Measurements from ENCODE around the gene PLPP7.
"Not testable (repeated sequence)": the region's sequence is repeated elsewhere in the genome, so short reads cannot be mapped to it uniquely, and the experiment has no call there.

PLPP7 gene

GRCh38 chr9:131289301-131290035, at the start of gene PLPP7:
Gene PLPP7, plus strand, starts transcription at chr9:131289723. Its CDS starts 275 bp downstream, at chr9:131289998.
- no peak for DNase-seq (ENCODE audit: low read depth in 2 of 2)

- no peak for DNase-seq (ENCODE audit: low read depth in 2 of 2)
These were observed 49.2 kb upstream of the PLPP7 start for GRCh38 chr9:131240047-131240921.

GRCh38 chr9:131244331-131244730, 45.2 kb upstream of the PLPP7 start:
- DNase-seq (ENCODE audit: low read depth in 2 of 2) = not testable (repeated sequence)

GRCh38 chr9:131246618-131247017, 42.9 kb upstream of the PLPP7 start:
- no peak for DNase-seq (ENCODE audit: low read depth in 2 of 2)

GRCh38 chr9:131252120-131252519, 37.4 kb upstream of the PLPP7 start:
- no peak for DNase-seq (ENCODE audit: low read depth in 2 of 2)

- no peak for DNase-seq (ENCODE audit: low read depth in 2 of 2)
These were observed 35.5 kb upstream of the PLPP7 start for GRCh38 chr9:131253891-131254491.

- no peak for DNase-seq (ENCODE audit: low read depth in 2 of 2)
These were observed 34.9 kb upstream of the PLPP7 start for GRCh38 chr9:131254626-131255025.

GRCh38 chr9:131255676-131256197, 33.8 kb upstream of the PLPP7 start:
- DNase-seq (ENCODE audit: low read depth in 2 of 2) = no peak

- DNase-seq (ENCODE audit: low read depth in 2 of 2) = no peak
These were observed 32.1 kb upstream of the PLPP7 start for GRCh38 chr9:131257266-131258025.

- no peak for DNase-seq (ENCODE audit: low read depth in 2 of 2)
These were observed 31.3 kb upstream of the PLPP7 start for GRCh38 chr9:131258186-131258585.

GRCh38 chr9:131258698-131259431, 30.7 kb upstream of the PLPP7 start:
- DNase-seq (ENCODE audit: low read depth in 2 of 2) = no peak

GRCh38 chr9:131259432-131259898, 30.1 kb upstream of the PLPP7 start:
- no peak for DNase-seq (ENCODE audit: low read depth in 2 of 2)

- no peak for DNase-seq (ENCODE audit: low read depth in 2 of 2)
These were observed 29.5 kb upstream of the PLPP7 start for GRCh38 chr9:131259916-131260597.

- DNase-seq (ENCODE audit: low read depth in 2 of 2) = no peak
These were observed 28.6 kb upstream of the PLPP7 start for GRCh38 chr9:131260751-131261452.

- DNase-seq (ENCODE audit: low read depth in 2 of 2) = no peak
These were observed 27.0 kb upstream of the PLPP7 start for GRCh38 chr9:131262327-131263032.

GRCh38 chr9:131263033-131263343, 26.5 kb upstream of the PLPP7 start:
- DNase-seq (ENCODE audit: low read depth in 2 of 2) = not testable (repeated sequence)

GRCh38 chr9:131263701-131264100, 25.8 kb upstream of the PLPP7 start:
- no peak for DNase-seq (ENCODE audit: low read depth in 2 of 2)

GRCh38 chr9:131264231-131264630, 25.3 kb upstream of the PLPP7 start:
- DNase-seq (ENCODE audit: low read depth in 2 of 2) = no peak
